Measurements from ENCODE around the gene RBMS1. TPM values are rescaled to one million over a fixed set of nuclear protein-coding genes. Genes with fewer than 3 reads are reported as not detected.

RBMS1 gene
- total RNA-seq, 1 donor from 2014 or later = 102 TPM

DNA sequence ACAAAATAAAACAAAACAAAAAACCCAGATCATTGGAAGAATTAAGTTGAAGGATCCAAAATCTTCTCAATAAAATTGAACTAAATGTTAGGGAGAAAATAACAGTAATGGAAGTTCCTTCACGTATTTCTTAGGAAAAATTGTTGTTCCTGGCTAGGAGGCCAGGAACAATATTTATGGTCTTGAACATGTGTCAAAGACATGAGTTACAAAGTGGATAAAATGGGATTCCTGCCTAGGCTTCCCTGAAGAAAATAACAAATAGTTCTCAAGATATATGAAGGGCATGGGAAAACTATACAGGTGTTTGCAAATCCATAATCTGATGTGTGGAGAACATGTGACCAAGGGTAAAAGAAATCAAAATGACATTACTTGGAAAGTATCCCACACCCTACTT lies 225.9 kb downstream of the RBMS1 start:
- intact Hi-C loops (cut with DNase I) = no loop called here
- TF ChIP-seq, protein P1, sequence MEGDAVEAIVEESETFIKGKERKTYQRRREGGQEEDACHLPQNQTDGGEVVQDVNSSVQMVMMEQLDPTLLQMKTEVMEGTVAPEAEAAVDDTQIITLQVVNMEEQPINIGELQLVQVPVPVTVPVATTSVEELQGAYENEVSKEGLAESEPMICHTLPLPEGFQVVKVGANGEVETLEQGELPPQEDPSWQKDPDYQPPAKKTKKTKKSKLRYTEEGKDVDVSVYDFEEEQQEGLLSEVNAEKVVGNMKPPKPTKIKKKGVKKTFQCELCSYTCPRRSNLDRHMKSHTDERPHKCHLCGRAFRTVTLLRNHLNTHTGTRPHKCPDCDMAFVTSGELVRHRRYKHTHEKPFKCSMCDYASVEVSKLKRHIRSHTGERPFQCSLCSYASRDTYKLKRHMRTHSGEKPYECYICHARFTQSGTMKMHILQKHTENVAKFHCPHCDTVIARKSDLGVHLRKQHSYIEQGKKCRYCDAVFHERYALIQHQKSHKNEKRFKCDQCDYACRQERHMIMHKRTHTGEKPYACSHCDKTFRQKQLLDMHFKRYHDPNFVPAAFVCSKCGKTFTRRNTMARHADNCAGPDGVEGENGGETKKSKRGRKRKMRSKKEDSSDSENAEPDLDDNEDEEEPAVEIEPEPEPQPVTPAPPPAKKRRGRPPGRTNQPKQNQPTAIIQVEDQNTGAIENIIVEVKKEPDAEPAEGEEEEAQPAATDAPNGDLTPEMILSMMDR (IDR thresholded peaks at IDR 0.05) = no peak
- Histone ChIP-seq H3K4me3 (no peak overlapping the region), H3K36me3 (peaks cover 4% of the 10 kb centered on the region), H3K9me3 (no peaks in the 10 kb centered on the region), H3K27me3 (no peaks in the 10 kb centered on the region), H3K27ac (peak overlapping the region; percentile 95), H3K4me1 (peaks cover 25% of the 10 kb centered on the region)
- DNase-seq (no peak), ATAC-seq (no peak)

DNA sequence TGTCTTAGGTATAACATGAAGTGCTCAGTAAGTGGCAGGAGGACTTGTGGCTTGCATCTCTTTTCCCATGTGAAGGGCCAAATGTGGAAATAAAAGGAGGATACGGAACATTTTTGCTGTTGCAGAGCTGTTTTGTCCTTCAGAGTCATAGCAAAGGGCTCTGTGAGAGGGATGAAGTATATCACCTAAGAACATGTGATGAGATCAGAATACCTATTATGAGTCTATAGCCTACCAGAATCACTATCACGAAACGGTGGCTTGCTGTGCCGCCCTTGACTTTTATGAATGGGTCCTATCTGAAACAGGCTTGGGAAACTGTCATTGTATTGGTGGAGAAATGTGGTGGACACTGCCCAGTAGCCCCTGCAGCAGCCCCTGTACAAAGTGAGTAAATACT lies 226.6 kb downstream of the RBMS1 start:
- intact Hi-C loops (cut with DNase I) = no loop called here
- Histone ChIP-seq H3K36me3 (no peaks in the 10 kb centered on the region), H3K4me1 (peaks cover 25% of the 10 kb centered on the region), H3K9me3 (no peaks in the 10 kb centered on the region), H3K27me3 (no peaks in the 10 kb centered on the region), H3K4me3 (no peak overlapping the region), H3K27ac (no peak overlapping the region)
- ATAC-seq = no peak
- DNase-seq = no peak
- TF ChIP-seq, protein P1 (IDR thresholded peaks at IDR 0.05) = no peak

DNA sequence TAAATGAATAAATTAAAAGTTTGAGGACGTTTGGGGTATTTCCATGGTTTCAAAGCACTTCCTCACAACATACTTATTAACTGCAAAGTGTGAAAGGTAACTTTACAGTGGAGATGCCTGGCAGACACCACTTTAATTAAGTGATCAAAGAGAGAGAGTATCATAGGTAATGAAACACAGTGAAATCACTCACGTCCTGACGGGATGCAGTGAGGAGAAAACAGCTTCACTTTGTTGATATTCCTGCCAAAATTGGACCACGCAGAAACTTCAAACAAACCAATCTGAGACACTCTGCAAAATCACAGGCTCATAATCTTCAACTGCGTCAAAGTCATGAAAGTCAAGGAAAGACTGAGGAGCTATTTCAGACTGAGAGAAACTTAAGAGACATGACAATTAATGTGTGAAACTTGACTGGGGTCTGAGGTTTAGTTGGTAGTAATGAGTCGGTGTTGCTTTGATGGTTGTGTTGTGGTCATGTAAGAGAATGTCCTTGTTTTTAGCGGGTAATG lies 227.5 kb downstream of the RBMS1 start:
- TF ChIP-seq, protein P1 (IDR thresholded peaks at IDR 0.05) = no peak
- Histone ChIP-seq H3K36me3 (no peaks in the 10 kb centered on the region), H3K27ac (no peak overlapping the region), H3K4me3 (no peak overlapping the region), H3K4me1 (peaks cover 25% of the 10 kb centered on the region), H3K9me3 (no peaks in the 10 kb centered on the region), H3K27me3 (no peaks in the 10 kb centered on the region)
- intact Hi-C loops (cut with DNase I) = no loop called here
- DNase-seq (no peak), ATAC-seq (no peak)

DNA sequence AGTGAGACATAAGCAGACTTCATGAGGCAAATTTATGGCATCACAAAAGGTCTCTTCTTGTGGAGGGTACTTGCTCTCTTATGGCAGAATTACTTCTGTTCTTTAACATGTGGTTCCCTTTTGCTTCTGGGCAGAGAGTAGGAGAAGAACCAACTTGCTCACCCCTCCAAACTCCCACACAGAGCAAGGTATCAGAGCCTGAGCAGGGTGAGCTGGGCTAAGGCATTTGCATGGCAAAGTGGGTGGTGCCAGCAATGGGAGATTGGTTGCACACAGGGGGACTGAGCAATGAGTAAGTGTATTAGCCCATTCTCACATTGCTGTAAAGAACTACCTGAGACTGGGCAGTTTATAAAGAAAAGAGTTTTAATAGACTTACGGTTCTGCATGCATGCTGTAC lies 229.3 kb downstream of the RBMS1 start:
- ATAC-seq (no peak), DNase-seq (no peak)
- intact Hi-C loops (cut with DNase I) = no loop called here
- Histone ChIP-seq H3K4me1 (peaks cover 16% of the 10 kb centered on the region), H3K27me3 (no peaks in the 10 kb centered on the region), H3K4me3 (no peak overlapping the region), H3K9me3 (no peaks in the 10 kb centered on the region), H3K36me3 (no peaks in the 10 kb centered on the region), H3K27ac (no peak overlapping the region)
- TF ChIP-seq, protein P1 (IDR thresholded peaks at IDR 0.05) = no peak

DNA sequence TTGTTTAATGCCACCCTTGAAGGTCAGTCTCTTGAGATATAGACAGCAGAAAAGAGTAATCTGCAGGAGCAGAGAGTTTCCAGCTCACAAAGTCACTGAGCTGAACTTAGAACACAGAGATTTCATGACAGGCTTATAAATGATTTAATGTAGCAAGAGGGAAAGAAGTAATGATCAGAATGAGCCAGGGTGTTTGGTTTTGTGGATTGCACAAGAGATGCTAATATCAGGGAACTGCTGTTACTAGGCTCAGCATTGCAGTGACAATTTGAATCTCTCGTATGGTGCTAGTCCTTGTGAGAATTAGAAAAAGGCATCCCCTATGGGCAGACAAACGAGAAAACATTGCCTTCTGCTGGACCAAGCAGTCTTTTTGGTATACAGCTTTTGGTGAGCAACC lies 231.9 kb downstream of the RBMS1 start:
- H3K27ac ChIP-seq = no peak overlapping the region
- ATAC-seq = peak; percentile 56
- no peak for DNase-seq
- H3K36me3 ChIP-seq = no peaks in the 10 kb centered on the region
- H3K4me1 ChIP-seq = no peaks in the 10 kb centered on the region
- intact Hi-C loops (cut with DNase I) = no loop called here
- no peak overlapping the region for H3K4me3 ChIP-seq
- H3K27me3 ChIP-seq = no peaks in the 10 kb centered on the region
- TF ChIP-seq, protein P1 (IDR thresholded peaks at IDR 0.05) = no peak
- H3K9me3 ChIP-seq = no peaks in the 10 kb centered on the region

DNA sequence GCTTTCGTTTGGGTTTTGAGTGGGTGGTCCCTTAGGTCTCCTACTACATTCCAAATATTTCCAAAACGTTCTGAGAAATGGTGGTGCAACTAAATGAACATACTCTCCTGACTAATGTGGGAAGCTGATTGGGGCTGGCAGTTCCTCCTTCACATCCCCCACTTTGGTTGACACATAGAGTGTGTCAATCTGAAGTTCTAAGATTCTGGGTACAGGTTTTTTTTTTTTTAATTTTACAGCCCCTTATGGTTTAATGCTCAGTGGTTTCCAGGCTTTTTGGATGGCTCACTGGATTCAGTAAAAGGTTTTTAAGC lies 235.2 kb downstream of the RBMS1 start:
- TF ChIP-seq, protein P1 (IDR thresholded peaks at IDR 0.05) = no peak
- peak; percentile 20 for ATAC-seq
- intact Hi-C loops (cut with DNase I) = no loop called here

More for the DNA sequence above, 235.2 kb downstream of the RBMS1 start:
- no peaks in the 10 kb centered on the region for H3K36me3 ChIP-seq
- no peak for DNase-seq
- H3K4me1 ChIP-seq = peaks cover 4% of the 10 kb centered on the region
- no peak overlapping the region for H3K27ac ChIP-seq
- no peaks in the 10 kb centered on the region for H3K9me3 ChIP-seq
- H3K27me3 ChIP-seq = no peaks in the 10 kb centered on the region
- H3K4me3 ChIP-seq = no peak overlapping the region

Measured in upper lobe of right lung (tissue), 1 donor.